ENCODE data around the gene SLC27A3.

Gene SLC27A3

GRCh38 chr1:153818876-153819275 is 43.7 kb downstream of the SLC27A3 start:
- no peaks in the 10 kb centered on the region for H3K9me3 ChIP-seq (replicated peaks; ENCODE audit: insufficient read depth, low read length)
- H3K4me3 ChIP-seq (ENCODE audit: low read length), result no peak overlapping the region
- H3K27ac ChIP-seq (ENCODE audit: low read length), result no peak overlapping the region
- H3K36me3 ChIP-seq (replicated peaks; ENCODE audit: insufficient read depth, low read length), result peaks cover 18% of the 10 kb centered on the region
- no peaks in the 10 kb centered on the region for H4K20me1 ChIP-seq (ENCODE audit: insufficient read depth, low read length)
- no peaks in the 10 kb centered on the region for H3K9me2 ChIP-seq (replicated peaks; ENCODE audit: insufficient read depth, low read length)
- TF ChIP-seq EZH2 (optimal IDR thresholded peaks at IDR 0.05; ENCODE audit: low read depth, low read length), result no peak
- TF ChIP-seq, protein P1, sequence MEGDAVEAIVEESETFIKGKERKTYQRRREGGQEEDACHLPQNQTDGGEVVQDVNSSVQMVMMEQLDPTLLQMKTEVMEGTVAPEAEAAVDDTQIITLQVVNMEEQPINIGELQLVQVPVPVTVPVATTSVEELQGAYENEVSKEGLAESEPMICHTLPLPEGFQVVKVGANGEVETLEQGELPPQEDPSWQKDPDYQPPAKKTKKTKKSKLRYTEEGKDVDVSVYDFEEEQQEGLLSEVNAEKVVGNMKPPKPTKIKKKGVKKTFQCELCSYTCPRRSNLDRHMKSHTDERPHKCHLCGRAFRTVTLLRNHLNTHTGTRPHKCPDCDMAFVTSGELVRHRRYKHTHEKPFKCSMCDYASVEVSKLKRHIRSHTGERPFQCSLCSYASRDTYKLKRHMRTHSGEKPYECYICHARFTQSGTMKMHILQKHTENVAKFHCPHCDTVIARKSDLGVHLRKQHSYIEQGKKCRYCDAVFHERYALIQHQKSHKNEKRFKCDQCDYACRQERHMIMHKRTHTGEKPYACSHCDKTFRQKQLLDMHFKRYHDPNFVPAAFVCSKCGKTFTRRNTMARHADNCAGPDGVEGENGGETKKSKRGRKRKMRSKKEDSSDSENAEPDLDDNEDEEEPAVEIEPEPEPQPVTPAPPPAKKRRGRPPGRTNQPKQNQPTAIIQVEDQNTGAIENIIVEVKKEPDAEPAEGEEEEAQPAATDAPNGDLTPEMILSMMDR (IDR thresholded peaks at IDR 0.05; ENCODE audit: low read length), result no peak
- TF ChIP-seq EZH2phosphoT487 (IDR thresholded peaks at IDR 0.05; ENCODE audit: low read length), result no peak
- H3K79me2 ChIP-seq (ENCODE audit: low read length), result peaks cover 6% of the 10 kb centered on the region; the same call in 1 of the 2 replicates
- H3F3A ChIP-seq (ENCODE audit: insufficient read depth, low read length), result no peaks in the 10 kb centered on the region
- H3K9ac ChIP-seq (ENCODE audit: low read length), result no peak overlapping the region
- H2AFZ ChIP-seq (ENCODE audit: low read length), result no peak overlapping the region
- H3K4me2 ChIP-seq (ENCODE audit: low read depth, low read length), result no peak overlapping the region
- DNase-seq, result no peak
- H3K4me1 ChIP-seq (ENCODE audit: low read length), result no peaks in the 10 kb centered on the region
- no peaks in the 10 kb centered on the region for H3K27me3 ChIP-seq (replicated peaks; ENCODE audit: insufficient read depth, low read length)

DNA sequence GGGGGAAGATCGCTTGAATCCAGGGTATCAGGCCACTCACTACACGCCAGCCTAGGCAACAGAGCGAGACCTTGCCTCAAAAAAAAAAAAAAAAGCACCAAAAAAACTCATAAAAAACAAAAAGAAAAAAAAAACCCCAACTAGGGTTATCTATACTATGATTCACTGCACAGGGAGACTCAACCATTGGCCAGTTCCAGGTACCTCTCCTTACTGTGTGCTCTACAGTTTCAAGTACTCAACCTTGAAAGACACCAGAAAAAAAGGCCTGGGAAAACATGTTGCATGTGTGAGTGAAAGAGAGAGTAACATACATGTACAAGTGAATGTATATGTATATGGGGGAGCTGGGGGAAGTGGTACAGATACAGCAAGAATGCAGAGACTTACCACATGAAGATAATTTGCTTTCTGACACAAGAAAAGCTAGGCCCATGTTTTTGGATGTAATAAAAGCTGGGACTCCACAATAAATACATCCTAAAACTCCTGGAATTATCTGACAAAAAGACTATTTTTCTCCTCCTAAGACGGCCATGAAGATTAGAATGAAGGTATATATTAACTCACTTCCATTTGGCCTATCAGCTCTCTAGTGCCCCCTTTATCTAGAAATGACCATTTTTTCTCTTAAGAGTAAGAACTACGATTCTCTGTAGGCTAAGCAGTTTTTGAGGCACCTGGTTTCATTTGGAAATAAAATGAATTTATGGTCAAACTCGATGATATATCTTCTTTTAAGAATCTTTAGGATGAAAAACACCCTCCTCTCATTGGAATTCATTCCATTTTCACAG is 52.2 kb downstream of the SLC27A3 start:
- H3K4me2 ChIP-seq (ENCODE audit: low read depth, low read length), result no peak overlapping the region
- no peaks in the 10 kb centered on the region for H3F3A ChIP-seq (ENCODE audit: insufficient read depth, low read length)
- H3K4me1 ChIP-seq (ENCODE audit: low read length), result no peaks in the 10 kb centered on the region
- H3K4me3 ChIP-seq (ENCODE audit: low read length), result no peak overlapping the region
- DNase-seq, result no peak
- H3K27me3 ChIP-seq (replicated peaks; ENCODE audit: insufficient read depth, low read length), result no peaks in the 10 kb centered on the region
- TF ChIP-seq, protein P1 (IDR thresholded peaks at IDR 0.05; ENCODE audit: low read length), result peak; percentile 28
- TF ChIP-seq EZH2phosphoT487 (IDR thresholded peaks at IDR 0.05; ENCODE audit: low read length), result no peak
- H3K79me2 ChIP-seq (ENCODE audit: low read length), result peaks cover 34% of the 10 kb centered on the region
- no peaks in the 10 kb centered on the region; the same call in 1 of the 2 replicates for H4K20me1 ChIP-seq (ENCODE audit: insufficient read depth, low read length)
- H3K9me2 ChIP-seq (replicated peaks; ENCODE audit: insufficient read depth, low read length), result no peaks in the 10 kb centered on the region
- no peak overlapping the region for H2AFZ ChIP-seq (ENCODE audit: low read length)
- no peak overlapping the region for H3K27ac ChIP-seq (ENCODE audit: low read length)
- H3K9ac ChIP-seq (ENCODE audit: low read length), result no peak overlapping the region
- H3K36me3 ChIP-seq (replicated peaks; ENCODE audit: insufficient read depth, low read length), result peaks cover 5% of the 10 kb centered on the region; the same call in 1 of the 2 replicates
- no peaks in the 10 kb centered on the region for H3K9me3 ChIP-seq (replicated peaks; ENCODE audit: insufficient read depth, low read length)

Data from MM.1S (cell line).